D721Med (cell line): Measurements from ENCODE around the gene MOBP.

Experiments
- DNase-seq: peaks from one replicate; pipeline ENCODE4 v3.0.0; 2011; ENCODE audit warnings: low spot score; ENCODE audit not compliant: insufficient read length
- FAIRE-seq: peaks from 2 replicates; lab custom pipeline; 2011; peaks lifted over from hg19 to GRCh38; lab: Jason Lieb, UNC
- TF ChIP-seq, protein P1 (sequence below): IDR thresholded peaks from 2 replicates; pipeline ENCODE4 v1.5.1; 2012; ENCODE audit warnings: mild to moderate bottlenecking, control low read depth; ENCODE audit not compliant: insufficient read depth; ENCODE audit errors: missing control alignments

The MOBP gene

DNA sequence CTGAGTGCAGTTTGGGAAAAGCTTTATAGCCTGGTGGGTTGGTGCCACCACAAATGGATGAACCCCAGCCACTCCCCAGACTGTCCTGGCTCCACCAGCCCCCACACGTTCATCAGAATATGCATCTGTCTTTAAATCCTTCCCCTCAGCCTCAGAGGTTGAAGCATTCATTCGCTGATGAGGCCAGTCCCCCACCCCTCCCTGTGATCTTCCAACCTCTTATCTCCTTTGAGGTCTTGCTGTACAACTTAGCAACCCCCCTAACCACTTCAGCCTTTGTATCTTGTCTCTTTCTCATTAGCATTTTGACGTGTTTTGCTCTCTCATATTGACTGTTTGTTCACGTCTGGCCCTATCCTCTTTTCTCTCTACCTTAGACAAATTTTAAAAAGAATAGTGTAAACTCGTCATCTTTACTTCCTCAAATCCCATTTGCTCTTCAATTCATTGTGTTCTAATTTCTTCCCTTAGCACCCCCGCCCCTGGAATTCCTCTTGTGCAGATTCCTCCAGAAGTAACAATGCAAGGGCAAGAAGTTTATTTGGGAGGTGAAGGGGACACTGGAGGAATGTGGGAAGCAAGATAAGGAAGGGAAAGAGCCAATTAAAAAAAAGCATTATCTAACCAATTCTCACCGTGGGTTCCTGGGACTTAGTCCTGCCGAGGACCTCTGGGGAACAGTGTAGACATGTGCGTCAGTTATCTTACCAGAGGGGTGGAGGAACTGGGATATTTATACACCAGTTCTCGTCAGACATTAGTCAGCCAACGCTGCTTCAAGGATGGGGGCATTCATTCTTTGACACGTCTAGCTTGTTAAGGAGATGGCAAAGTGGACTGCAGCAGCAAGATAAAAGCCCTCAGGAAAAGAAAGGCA is 38.6 kb downstream of the MOBP start:
- no peak for FAIRE-seq
- no peak for DNase-seq
- TF ChIP-seq, protein P1, sequence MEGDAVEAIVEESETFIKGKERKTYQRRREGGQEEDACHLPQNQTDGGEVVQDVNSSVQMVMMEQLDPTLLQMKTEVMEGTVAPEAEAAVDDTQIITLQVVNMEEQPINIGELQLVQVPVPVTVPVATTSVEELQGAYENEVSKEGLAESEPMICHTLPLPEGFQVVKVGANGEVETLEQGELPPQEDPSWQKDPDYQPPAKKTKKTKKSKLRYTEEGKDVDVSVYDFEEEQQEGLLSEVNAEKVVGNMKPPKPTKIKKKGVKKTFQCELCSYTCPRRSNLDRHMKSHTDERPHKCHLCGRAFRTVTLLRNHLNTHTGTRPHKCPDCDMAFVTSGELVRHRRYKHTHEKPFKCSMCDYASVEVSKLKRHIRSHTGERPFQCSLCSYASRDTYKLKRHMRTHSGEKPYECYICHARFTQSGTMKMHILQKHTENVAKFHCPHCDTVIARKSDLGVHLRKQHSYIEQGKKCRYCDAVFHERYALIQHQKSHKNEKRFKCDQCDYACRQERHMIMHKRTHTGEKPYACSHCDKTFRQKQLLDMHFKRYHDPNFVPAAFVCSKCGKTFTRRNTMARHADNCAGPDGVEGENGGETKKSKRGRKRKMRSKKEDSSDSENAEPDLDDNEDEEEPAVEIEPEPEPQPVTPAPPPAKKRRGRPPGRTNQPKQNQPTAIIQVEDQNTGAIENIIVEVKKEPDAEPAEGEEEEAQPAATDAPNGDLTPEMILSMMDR = no peak

DNA sequence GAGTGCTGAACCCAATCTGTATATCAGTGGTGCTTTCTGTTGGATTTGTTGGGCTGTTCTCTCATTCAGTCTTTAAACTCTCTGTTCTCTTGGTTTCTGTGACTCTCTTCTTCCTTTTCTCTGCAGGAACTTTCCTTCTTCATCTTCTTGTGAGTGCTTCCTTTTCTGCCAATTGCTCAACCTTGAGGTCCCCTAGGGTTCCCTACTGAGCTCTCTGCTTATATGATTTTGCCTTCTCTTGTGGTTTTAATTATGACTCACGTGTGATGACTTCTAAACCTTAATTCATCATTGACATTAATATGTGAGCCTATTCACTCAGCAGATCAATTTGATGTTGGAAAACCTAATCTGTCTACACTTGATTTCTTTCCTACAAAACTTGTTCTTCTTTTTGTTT is 39.4 kb downstream of the MOBP start:
- TF ChIP-seq, protein P1 = no peak
- FAIRE-seq = no peak
- DNase-seq = no peak

DNA sequence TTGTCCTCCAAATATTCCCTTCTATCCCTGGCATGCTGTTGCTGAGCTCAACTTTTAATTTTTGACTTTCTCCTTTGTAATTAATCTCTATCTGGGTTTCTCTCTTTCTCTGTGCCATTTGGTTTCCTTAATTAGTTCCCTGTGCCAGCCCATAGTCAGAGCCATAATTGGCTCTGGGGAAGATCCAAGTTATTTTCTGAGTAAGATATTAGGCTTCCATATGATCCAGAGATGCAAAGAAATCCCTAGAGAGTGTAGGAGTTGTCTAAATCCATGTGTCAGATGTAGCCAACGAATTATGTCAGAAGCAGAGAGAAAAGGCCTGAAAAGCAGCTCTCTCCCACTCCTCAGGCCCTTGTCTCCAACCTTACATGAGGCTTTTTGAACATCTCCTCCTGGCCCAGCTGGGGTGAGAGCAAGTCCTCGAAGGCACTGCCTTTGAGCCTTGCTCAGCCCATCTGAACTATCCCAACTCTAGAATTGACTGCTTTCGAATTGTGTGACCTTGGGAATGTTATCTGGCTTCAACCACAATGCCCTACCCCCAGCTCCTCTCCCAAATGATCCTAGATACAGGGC is 46.4 kb downstream of the MOBP start:
- FAIRE-seq (no peak), DNase-seq (no peak)
- TF ChIP-seq, protein P1 = no peak

DNA sequence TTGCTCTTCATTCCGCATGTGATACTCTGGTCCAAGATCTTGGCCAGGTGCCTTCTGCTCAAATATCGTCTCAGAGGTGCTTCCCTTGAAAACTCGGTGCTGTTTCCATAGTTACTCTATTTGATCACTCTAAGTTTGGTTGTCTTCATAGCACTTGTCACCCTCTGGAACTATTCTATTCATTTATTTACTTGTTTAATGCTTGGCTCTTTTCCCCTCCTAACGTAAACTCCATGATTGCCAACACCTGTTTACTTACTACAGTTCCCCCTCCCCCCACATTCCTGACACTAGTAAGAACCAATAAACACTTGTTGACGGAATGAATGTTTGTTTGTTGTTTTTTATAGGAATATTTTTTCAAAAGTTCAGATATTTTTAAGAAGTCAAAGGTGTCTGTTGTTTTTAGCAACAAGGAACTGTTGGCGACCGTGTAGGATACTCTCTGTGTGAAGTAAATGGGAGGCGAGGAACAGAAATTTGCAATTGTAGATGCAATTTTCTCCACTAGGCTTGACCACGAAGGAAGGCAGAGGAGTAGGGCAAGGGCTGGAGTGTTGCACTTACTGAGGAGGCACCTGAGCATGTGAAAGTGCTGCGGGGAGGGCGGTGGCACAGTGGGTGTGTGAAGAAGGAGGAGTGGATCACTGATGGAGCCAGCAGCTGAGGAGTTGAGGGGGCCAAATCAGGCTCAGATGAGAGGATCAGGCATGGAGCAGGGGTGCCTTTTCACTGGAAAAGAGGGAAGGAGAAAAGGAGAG is 48.4 kb downstream of the MOBP start:
- DNase-seq = no peak
- no peak for FAIRE-seq
- TF ChIP-seq, protein P1 = no peak

DNA sequence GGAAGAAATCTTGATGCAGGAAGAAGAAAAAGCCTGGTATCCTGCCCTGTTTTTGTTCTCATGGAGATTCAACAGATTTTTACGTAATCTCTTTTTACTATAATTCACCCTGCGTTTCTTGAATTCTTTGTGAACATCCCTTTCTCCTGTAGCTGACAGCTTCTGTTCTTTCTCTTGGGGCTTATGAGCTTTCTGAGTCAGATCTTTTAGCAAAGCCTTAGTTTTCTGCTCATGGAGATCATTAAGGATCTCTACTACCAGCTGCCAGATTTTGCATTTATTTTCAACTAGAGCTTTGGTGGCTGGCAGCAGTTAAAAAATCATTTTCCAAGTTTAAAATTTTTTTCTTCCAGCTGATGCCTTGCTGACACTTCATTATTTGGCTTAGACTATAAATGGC is 51.6 kb downstream of the MOBP start:
- no peak for FAIRE-seq

DNA sequence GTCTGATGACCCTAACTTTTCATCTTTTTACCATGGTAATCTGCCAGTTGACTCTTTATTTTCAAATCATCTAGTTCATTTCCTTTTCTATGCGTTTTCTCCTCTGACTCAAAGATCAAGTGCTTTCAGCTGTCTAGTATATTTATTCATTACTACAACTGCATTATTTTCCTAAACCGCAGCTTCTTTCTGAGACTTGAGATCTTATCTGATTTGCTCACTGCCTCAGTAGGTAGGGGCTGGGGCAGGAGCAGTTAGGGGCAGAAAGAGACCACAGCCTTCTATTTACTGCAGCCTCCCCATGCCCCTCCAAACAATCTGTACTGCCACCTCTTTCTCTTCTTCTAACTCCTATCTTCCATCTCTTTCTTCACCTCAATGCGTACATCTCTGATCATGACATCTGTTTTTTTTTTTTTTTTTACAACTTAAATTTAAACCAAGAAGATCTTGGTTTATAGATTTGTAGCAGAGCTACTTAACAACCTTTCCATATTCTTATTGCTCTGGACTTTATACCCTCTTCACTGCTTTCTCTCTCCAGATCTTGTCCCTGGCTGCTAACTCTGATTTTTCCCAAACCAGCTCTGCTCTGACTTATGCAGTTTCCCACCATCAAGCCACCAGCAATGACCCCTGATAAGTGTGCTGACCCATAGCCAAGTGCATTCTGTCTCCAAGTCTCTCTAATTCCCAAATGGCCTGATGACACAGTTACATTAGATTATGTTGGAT is 52.2 kb downstream of the MOBP start:
- DNase-seq = no peak
- TF ChIP-seq, protein P1 = no peak
- no peak for FAIRE-seq

More for the DNA sequence above, 51.6 kb downstream of the MOBP start:
- TF ChIP-seq, protein P1 = no peak
- no peak for DNase-seq
